A673 (cell line): ENCODE measurements around the gene HOXA9. TPM values are rescaled to one million over a fixed set of nuclear protein-coding genes. Genes with fewer than 3 reads are reported as not detected.

Experiments used
- BruUV-seq: library from RNA; stranded (reverse); fragments of 400-500 nt; replicated peaks from 2 replicates; lab custom pipeline; 2021; lab: Mats Ljungman, UMichigan
- CTCF ChIA-PET: fragments of 300-600 bp; sonication (Branson Sonifier 250); formaldehyde crosslinking; loops from one replicate; lab custom pipeline; 2022; ENCODE audit warnings: antibody characterized with exemption; lab: Charles Lee
- POLR2A ChIA-PET: fragments of 300-600 bp; sonication (Branson Sonifier 250); formaldehyde crosslinking; loops from one replicate; lab custom pipeline; 2022; ENCODE audit warnings: antibody characterized with exemption; ENCODE audit not compliant: low non-redundant PET; lab: Charles Lee
- DNase-seq: peaks from one replicate; pipeline ENCODE4 v3.0.0-alpha.2; 2015; ENCODE audit warnings: low spot score
- H3K27ac ChIP-seq: fragments of 200-600 bp; sonication (generic); 2 replicates; pipeline ENCODE4 v1.5.1; 2016; ENCODE audit warnings: mixed run types, low read depth, mild to moderate bottlenecking, mixed read lengths, antibody characterized with exemption, low read length; ENCODE audit not compliant: poor library complexity, severe bottlenecking
- H3K27me3 ChIP-seq: fragments of 200-600 bp; sonication (generic); replicated peaks from 2 replicates; pipeline ENCODE4 v1.6.1; 2017; ENCODE audit warnings: mixed run types, low read depth, mild to moderate bottlenecking, mixed read lengths, antibody characterized with exemption, low read length; ENCODE audit not compliant: insufficient read depth, poor library complexity
- H3K36me3 ChIP-seq: fragments of 200-600 bp; sonication (generic); 2 replicates; pipeline ENCODE4 v1.6.1; 2016; ENCODE audit warnings: mixed run types, mild to moderate bottlenecking, mixed read lengths, antibody characterized with exemption, low read length; ENCODE audit not compliant: insufficient read depth, poor library complexity, severe bottlenecking
- H3K4me1 ChIP-seq: fragments of 200-600 bp; sonication (generic); 2 replicates; pipeline ENCODE4 v1.6.1; 2017; ENCODE audit warnings: mixed run types, mild to moderate bottlenecking, mixed read lengths, antibody characterized with exemption, low read length; ENCODE audit not compliant: insufficient read depth, poor library complexity, severe bottlenecking
- H3K4me3 ChIP-seq: fragments of 200-600 bp; sonication (generic); 2 replicates; pipeline ENCODE4 v1.5.1; 2016; ENCODE audit warnings: low read depth, mixed run types, mild to moderate bottlenecking, mixed read lengths, low read length; ENCODE audit not compliant: poor library complexity, severe bottlenecking
- H3K9me3 ChIP-seq: fragments of 200-600 bp; sonication (generic); 2 replicates; pipeline ENCODE4 v1.6.1; 2016; ENCODE audit warnings: mixed run types, low read depth, mild to moderate bottlenecking, mixed read lengths, antibody characterized with exemption, low read length; ENCODE audit not compliant: poor library complexity, severe bottlenecking
- EZH2 ChIP-seq: fragments of 200-600 bp; sonication (generic); IDR thresholded peaks from 2 replicates; pipeline ENCODE4 v1.6.1; 2017; ENCODE audit warnings: borderline replicate concordance, low read depth, mild to moderate bottlenecking, mixed read lengths, antibody characterized with exemption, low read length; ENCODE audit not compliant: poor library complexity, severe bottlenecking
- intact Hi-C: fragments of 100-400 bp; cut with micrococcal nuclease; formaldehyde crosslinking; loops from one replicate; pipeline ENCODE4 v1.10.0; 2022; ENCODE audit not compliant: unreplicated experiment
- total RNA-seq: library from RNA; stranded (reverse); gene quantifications from 2 replicates; pipeline ENCODE4 v1.2.3, GENCODE V29; 2021
- TF ChIP-seq, protein P1 (sequence below): fragments of 300-800, 200-600 bp; sonication (generic); conservative IDR thresholded peaks from 2 replicates; pipeline ENCODE4 v1.5.1; 2017; ENCODE audit warnings: low read depth, mild to moderate bottlenecking, antibody characterized with exemption, low read length, moderate library complexity, mixed read lengths

The HOXA9 gene
- total RNA-seq, 1 experiment from 2014 or later, result not detected

DNA sequence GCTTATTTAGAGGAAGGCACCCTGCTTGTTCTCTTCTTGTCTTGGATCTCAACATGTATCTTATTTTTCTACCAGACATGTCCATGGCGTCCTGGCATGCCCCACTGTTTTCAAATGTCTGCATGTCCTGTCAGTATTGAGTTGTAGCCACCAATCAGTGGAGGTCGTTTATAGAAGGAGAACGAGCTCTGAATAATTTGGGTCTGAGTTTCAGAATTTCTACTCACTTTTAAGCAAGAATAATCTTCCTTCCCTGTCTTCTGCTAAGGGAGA lies 37.5 kb upstream of the HOXA9 start:
- Histone ChIP-seq H3K27ac (no peak overlapping the region), H3K9me3 (no peaks in the 10 kb centered on the region), H3K4me1 (no peaks in the 10 kb centered on the region), H3K4me3 (no peak overlapping the region), H3K36me3 (no peaks in the 10 kb centered on the region), H3K27me3 (peaks cover 94% of the 10 kb centered on the region)
- CTCF ChIA-PET, result no interaction called here
- no peak for DNase-seq
- no TSS peak for BruUV-seq
- TF ChIP-seq, protein P1, sequence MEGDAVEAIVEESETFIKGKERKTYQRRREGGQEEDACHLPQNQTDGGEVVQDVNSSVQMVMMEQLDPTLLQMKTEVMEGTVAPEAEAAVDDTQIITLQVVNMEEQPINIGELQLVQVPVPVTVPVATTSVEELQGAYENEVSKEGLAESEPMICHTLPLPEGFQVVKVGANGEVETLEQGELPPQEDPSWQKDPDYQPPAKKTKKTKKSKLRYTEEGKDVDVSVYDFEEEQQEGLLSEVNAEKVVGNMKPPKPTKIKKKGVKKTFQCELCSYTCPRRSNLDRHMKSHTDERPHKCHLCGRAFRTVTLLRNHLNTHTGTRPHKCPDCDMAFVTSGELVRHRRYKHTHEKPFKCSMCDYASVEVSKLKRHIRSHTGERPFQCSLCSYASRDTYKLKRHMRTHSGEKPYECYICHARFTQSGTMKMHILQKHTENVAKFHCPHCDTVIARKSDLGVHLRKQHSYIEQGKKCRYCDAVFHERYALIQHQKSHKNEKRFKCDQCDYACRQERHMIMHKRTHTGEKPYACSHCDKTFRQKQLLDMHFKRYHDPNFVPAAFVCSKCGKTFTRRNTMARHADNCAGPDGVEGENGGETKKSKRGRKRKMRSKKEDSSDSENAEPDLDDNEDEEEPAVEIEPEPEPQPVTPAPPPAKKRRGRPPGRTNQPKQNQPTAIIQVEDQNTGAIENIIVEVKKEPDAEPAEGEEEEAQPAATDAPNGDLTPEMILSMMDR, result no peak
- no peak for TF ChIP-seq EZH2
- intact Hi-C loops, result loop anchor here (5.0 kb wide), 1 partner anchor 570 kb away; no protein-coding TSS in a partner anchor
- POLR2A ChIA-PET, result no interaction called here

DNA sequence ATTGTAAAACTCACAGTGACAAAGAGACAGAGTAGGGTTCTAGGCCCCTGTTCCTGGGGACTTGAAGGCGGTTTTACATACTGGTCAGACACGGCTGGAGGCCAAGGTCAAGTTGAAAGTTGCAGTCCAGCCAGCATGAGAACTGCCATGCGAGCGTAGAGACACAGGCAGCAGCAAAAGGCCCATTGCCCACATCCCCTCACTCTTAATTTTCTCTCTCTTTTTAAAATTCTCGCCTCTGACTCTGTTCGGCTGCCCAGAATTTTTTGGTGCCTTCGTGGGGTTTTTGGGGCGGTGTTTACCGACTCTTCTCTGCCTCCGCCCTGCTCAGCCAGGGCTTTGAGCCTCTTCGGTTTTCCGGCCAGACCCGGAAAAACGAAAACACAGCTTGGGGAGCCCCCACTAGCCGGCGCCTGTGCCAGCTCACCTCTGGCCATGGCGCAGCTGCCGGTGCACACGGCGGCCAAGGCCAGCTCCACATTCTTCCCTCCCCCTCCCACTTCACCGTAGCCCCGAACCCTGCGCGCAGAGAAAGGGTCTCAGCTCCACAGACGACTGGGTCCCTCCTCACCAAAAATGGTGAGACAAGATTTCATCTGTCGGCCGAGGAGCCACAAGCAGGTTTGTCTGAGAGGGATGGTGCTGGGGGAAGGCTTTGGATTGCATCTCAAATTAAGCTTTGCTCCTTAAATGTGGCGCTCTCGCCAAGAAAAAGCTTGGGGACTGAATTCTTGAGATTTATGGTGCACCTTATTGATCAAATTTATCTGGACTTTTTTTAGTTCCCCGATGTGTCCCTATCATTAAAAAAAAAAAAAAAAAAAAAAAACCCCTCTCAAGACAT lies 36.9 kb upstream of the HOXA9 start:
- ChIA-PET CTCF (interaction anchor here (1.2 kb wide), 1 partner anchor 719 kb away, joined by 4 read pairs; no protein-coding TSS in a partner anchor), POLR2A (no interaction called here)
- Histone ChIP-seq H3K9me3 (no peaks in the 10 kb centered on the region), H3K27ac (no peak overlapping the region), H3K27me3 (peaks cover 94% of the 10 kb centered on the region), H3K4me3 (no peak overlapping the region), H3K4me1 (no peaks in the 10 kb centered on the region), H3K36me3 (no peaks in the 10 kb centered on the region)
- TF ChIP-seq, protein P1, result no peak
- TF ChIP-seq EZH2, result no peak
- no peak for DNase-seq
- intact Hi-C loops, result loop anchor here (5.0 kb wide), 1 partner anchor 570 kb away; no protein-coding TSS in a partner anchor
- BruUV-seq, result no TSS peak

DNA sequence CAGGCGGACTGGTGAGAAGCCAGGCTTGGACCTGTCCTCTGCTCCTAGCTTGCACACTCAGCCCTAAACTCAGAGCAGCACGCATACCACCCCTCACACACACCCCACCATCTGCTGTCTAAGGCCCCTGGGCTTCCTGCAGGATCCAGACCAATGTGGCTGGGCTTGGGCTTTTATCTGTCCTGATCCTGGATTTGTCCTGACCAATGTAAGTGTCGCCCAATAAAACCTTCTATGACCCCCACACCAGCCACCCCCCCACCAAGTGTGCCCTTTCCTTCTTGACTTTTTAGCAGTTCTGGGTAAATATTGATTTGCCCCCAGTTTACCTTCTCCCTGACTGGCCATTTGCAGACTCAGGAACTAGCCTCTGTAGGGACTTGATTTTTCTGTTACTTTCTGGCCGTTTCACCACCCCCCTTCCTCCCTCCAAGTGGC lies 36.3 kb upstream of the HOXA9 start:
- no peaks in the 10 kb centered on the region for H3K4me1 ChIP-seq
- H3K4me3 ChIP-seq, result no peak overlapping the region
- ChIA-PET POLR2A (no interaction called here), CTCF (interaction anchor here (1.2 kb wide), 1 partner anchor 720 kb away, joined by 4 read pairs; no protein-coding TSS in a partner anchor)
- peaks cover 94% of the 10 kb centered on the region for H3K27me3 ChIP-seq
- BruUV-seq, result no TSS peak
- no peak for DNase-seq
- TF ChIP-seq EZH2, result no peak
- TF ChIP-seq, protein P1, result no peak
- no peak overlapping the region for H3K27ac ChIP-seq
- no peaks in the 10 kb centered on the region for H3K9me3 ChIP-seq
- H3K36me3 ChIP-seq, result no peaks in the 10 kb centered on the region
- intact Hi-C loops, result loop anchor here (5.0 kb wide), 1 partner anchor 571 kb away; no protein-coding TSS in a partner anchor
